HEK293T (cell line): Measurements from ENCODE around the gene CLDN8.

Source experiments
- LEF1 ChIP-seq: fragments of 450-650 bp; IDR thresholded peaks from 2 replicates; pipeline ENCODE4 v1.6.1; 2017; ENCODE audit warnings: mild to moderate bottlenecking, borderline replicate concordance
- TF ChIP-seq, protein P1 (sequence below): fragments of 450-650 bp; IDR thresholded peaks from 2 replicates; pipeline ENCODE4 v1.6.1; 2016

GRCh38 chr21:30232011-30232410, 16.1 kb upstream of the CLDN8 start:
- TF ChIP-seq, protein P1, sequence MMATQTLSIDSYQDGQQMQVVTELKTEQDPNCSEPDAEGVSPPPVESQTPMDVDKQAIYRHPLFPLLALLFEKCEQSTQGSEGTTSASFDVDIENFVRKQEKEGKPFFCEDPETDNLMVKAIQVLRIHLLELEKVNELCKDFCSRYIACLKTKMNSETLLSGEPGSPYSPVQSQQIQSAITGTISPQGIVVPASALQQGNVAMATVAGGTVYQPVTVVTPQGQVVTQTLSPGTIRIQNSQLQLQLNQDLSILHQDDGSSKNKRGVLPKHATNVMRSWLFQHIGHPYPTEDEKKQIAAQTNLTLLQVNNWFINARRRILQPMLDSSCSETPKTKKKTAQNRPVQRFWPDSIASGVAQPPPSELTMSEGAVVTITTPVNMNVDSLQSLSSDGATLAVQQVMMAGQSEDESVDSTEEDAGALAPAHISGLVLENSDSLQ = no peak
- TF ChIP-seq LEF1 = no peak
